K562 (cell line): ENCODE results near the gene ACP1.

Experiments used
- BACH1 ChIP-seq: fragments of 200-800 bp; sonication (Bioruptor generic); IDR thresholded peaks from 2 replicates; pipeline ENCODE4 v1.6.1; 2016; ENCODE audit warnings: missing genetic modification characterization, missing compliant biosample characterization
- CBX2 ChIP-seq: fragments of 200-600 bp; sonication (generic); IDR thresholded peaks from one replicate; pipeline ENCODE4 v1.6.1; 2012; ENCODE audit warnings: mild to moderate bottlenecking, low read length, inconsistent platforms; ENCODE audit not compliant: insufficient read depth, poor library complexity, severe bottlenecking
- CBX3 ChIP-seq, 2 experiments: IDR thresholded peaks; 1 replicate in 1 of 2; 2 replicates in 1 of 2; pipeline ENCODE4 v1.6.1; 2012; ENCODE audit warnings: inconsistent platforms in 2 of 2, low read length in 2 of 2, borderline replicate concordance in 1 of 2, control low read depth in 1 of 2
- CTCF ChIP-seq, 3 experiments: IDR thresholded peaks in 2 of 3; conservative IDR thresholded peaks in 1 of 3; 2 replicates each; pipeline ENCODE4 v1.5.1; 2011 to 2012; ENCODE audit warnings: low read length in 3 of 3, mild to moderate bottlenecking in 3 of 3, control low read depth in 2 of 3, improper control_type of control experiment in 1 of 3, inconsistent platforms in 1 of 3, low read depth in 1 of 3, mixed read lengths in 1 of 3, moderate library complexity in 1 of 3; ENCODE audit not compliant: insufficient read depth in 2 of 3
- E2F8 ChIP-seq: fragments of 450-650 bp; IDR thresholded peaks from 2 replicates; pipeline ENCODE4 v1.7.1; 2018; ENCODE audit warnings: mild to moderate bottlenecking, low read depth; ENCODE audit not compliant: partially characterized antibody
- EP300 ChIP-seq: IDR thresholded peaks from 2 replicates; pipeline ENCODE4 v1.6.1; 2012; ENCODE audit warnings: low read length, improper control_type of control experiment
- FOXP4 ChIP-seq: sonication (generic); formaldehyde crosslinking; IDR thresholded peaks from 2 replicates; pipeline ENCODE4 v1.8.0; 2022; ENCODE audit warnings: mild to moderate bottlenecking, missing genetic modification reagents, borderline replicate concordance
- JUND ChIP-seq, 2 experiments: IDR thresholded peaks; 2 replicates in 1 of 2; 3 replicates in 1 of 2; pipeline ENCODE4 v1.6.1; 2011; ENCODE audit warnings: borderline replicate concordance in 2 of 2, low read depth in 2 of 2, low read length in 2 of 2, improper control_type of control experiment in 1 of 2, missing biosample characterization in 1 of 2, missing genetic modification characterization in 1 of 2, missing genetic modification reagents in 1 of 2
- MAFK ChIP-seq: IDR thresholded peaks from 2 replicates; pipeline ENCODE4 v1.6.1; 2011; ENCODE audit warnings: low read length, improper control_type of control experiment
- POLR2A ChIP-seq: fragments of 450-650 bp; conservative IDR thresholded peaks from 2 replicates; pipeline ENCODE4 v1.6.1; 2016
- REST ChIP-seq, 2 experiments: fragments of 450-650 bp; formaldehyde crosslinking in 1 of 2; IDR thresholded peaks; 2 replicates each; pipeline versions ENCODE4 v1.4.0 to v1.6.1; 2014 to 2020; ENCODE audit warnings: mild to moderate bottlenecking in 2 of 2, borderline replicate concordance in 1 of 2, low read depth in 1 of 2

- TF ChIP-seq FOXP4 (no peak), E2F8 (no peak), CBX2 (no peak), CBX3 (IDR thresholded peaks at IDR 0.05; ENCODE audit: borderline replicate concordance in 1 of 2, low read length in 2 of 2) (no peak), MAFK (no peak), BACH1 (tag) (no peak), REST (IDR thresholded peaks at IDR 0.05; ENCODE audit: borderline replicate concordance) (no peak), REST (CRISPR knock-in tag; IDR thresholded peaks at IDR 0.05; ENCODE audit: low read depth) (no peak), CTCF (IDR thresholded peaks at IDR 0.05 in 2 of 3, conservative IDR thresholded peaks at IDR 0.05 in 1 of 3; ENCODE audit: insufficient read depth in 2 of 3, low read depth in 1 of 3, low read length in 3 of 3) (no peak), POLR2A (no peak), JUND (IDR thresholded peaks at IDR 0.05; ENCODE audit: borderline replicate concordance, low read depth, low read length) (no peak), JUND (tag; IDR thresholded peaks at IDR 0.05; ENCODE audit: borderline replicate concordance, low read depth, low read length) (no peak), EP300 (no peak)
Measured at GRCh38 chr2:249538-250042, 15.2 kb upstream of the ACP1 start.
